Uterus (tissue), 4 donors: ENCODE results near the gene ADCK2. TPM values are rescaled to one million over a fixed set of nuclear protein-coding genes. Genes with fewer than 3 reads are reported as not detected.
A peak's percentile ranks its signal among the peaks of the same experiment; 100 is the strongest.
"Not testable (repeated sequence)": the region's sequence is repeated elsewhere in the genome, so short reads cannot be mapped to it uniquely, and the experiment has no call there.

Experiments
- DNase-seq, 2 donors: peaks; one replicate each; pipeline ENCODE4 v3.0.0-alpha.2; 2019 to 2020
- H3K27ac ChIP-seq, 2 donors: fragments of 200-600 bp; sonication (generic); 1 replicate in 1 of 2; 2 replicates in 1 of 2; pipeline ENCODE4 v1.5.1; 2016 to 2018
- H3K27me3 ChIP-seq, 2 donors: fragments of 200-600 bp; sonication (generic); one replicate each; pipeline ENCODE4 v1.5.1; 2018 to 2019; ENCODE audit warnings: control low read depth in 1 of 2
- H3K36me3 ChIP-seq, 2 donors: fragments of 200-600 bp; sonication (generic); one replicate each; pipeline ENCODE4 v1.5.1; 2019; ENCODE audit warnings: control low read depth in 1 of 2
- H3K4me1 ChIP-seq, 2 donors: fragments of 200-600 bp; sonication (generic); one replicate each; pipeline ENCODE4 v1.5.1; 2018 to 2019; ENCODE audit warnings: control low read depth in 1 of 2
- H3K4me3 ChIP-seq, 2 donors: fragments of 200-600 bp; sonication (generic); 1 replicate in 1 of 2; 2 replicates in 1 of 2; pipeline ENCODE4 v1.5.1; 2018 to 2019; ENCODE audit warnings: mild to moderate bottlenecking in 1 of 2
- H3K9me3 ChIP-seq, 2 donors: fragments of 200-600 bp; sonication (generic); one replicate each; pipeline ENCODE4 v1.5.1; 2019; ENCODE audit warnings: control low read depth in 1 of 2
- POLR2A ChIP-seq, 2 donors: fragments of 450-650 bp; IDR thresholded peaks; one replicate each; pipeline ENCODE4 v1.6.1; 2016; ENCODE audit warnings: antibody characterized with exemption in 2 of 2, mild to moderate bottlenecking in 1 of 2, moderate library complexity in 1 of 2
- intact Hi-C: fragments of 100-400 bp; cut with DNase I; formaldehyde crosslinking; loops from one replicate; pipeline ENCODE4 v1.15.1; 2023; ENCODE audit warnings: low total_unique reads
- total RNA-seq, 4 donors: library from RNA; depleted of rRNA in 3 of 4; stranded (reverse); fragments of >200 nt in 3 of 4; gene quantifications; one replicate each; pipeline versions ENCODE4 v1.1.0 to v1.2.4, GENCODE V29; 2014 to 2023
- TF ChIP-seq, protein P1 (sequence below), 4 experiments: fragments of 200-600 bp in 2 of 4; fragments of 450-650 bp in 2 of 4; sonication (generic) in 2 of 4; IDR thresholded peaks; one replicate each; pipeline ENCODE4 v1.5.1; 2016 to 2019; ENCODE audit warnings: antibody characterized with exemption in 4 of 4, mild to moderate bottlenecking in 2 of 4, moderate library complexity in 1 of 4
- donor health status: DM: yes; HTN: yes; CAD: no.

The ADCK2 gene
- total RNA-seq, 4 donors from 2014 or later: 13.2 to 24.3 (median 22.4) TPM

DNA sequence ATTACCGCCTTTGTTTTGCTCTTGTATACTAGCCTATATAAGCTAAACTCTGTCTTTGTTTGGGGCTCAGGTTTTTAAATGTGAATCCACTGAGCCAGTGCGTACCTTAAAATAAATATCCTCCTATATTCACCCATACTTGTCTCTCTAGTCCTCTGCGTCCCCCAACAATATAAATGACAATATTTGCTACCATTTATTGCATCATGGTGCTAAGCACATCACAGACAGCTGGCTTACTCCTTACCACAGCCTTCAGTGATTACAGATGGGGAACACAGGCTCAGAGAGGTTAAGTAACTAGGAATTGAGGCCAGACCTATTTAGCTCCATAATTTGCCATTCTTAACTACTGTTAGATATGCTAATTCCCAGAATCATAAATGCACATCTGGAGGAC, 3.4 kb upstream of the ADCK2 start:
- intact Hi-C loops: no loop called here
- no peak overlapping the region for H3K4me3 ChIP-seq
- H3K9me3 ChIP-seq: no peaks in the 10 kb centered on the region
- H3K36me3 ChIP-seq: no peaks in the 10 kb centered on the region
- no peak overlapping the region for H3K27ac ChIP-seq
- no peak for TF ChIP-seq POLR2A (IDR thresholded peaks at IDR 0.05)
- TF ChIP-seq, protein P1, sequence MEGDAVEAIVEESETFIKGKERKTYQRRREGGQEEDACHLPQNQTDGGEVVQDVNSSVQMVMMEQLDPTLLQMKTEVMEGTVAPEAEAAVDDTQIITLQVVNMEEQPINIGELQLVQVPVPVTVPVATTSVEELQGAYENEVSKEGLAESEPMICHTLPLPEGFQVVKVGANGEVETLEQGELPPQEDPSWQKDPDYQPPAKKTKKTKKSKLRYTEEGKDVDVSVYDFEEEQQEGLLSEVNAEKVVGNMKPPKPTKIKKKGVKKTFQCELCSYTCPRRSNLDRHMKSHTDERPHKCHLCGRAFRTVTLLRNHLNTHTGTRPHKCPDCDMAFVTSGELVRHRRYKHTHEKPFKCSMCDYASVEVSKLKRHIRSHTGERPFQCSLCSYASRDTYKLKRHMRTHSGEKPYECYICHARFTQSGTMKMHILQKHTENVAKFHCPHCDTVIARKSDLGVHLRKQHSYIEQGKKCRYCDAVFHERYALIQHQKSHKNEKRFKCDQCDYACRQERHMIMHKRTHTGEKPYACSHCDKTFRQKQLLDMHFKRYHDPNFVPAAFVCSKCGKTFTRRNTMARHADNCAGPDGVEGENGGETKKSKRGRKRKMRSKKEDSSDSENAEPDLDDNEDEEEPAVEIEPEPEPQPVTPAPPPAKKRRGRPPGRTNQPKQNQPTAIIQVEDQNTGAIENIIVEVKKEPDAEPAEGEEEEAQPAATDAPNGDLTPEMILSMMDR (IDR thresholded peaks at IDR 0.05): no peak
- DNase-seq: no peak
- no peaks in the 10 kb centered on the region for H3K27me3 ChIP-seq
- no peaks in the 10 kb centered on the region for H3K4me1 ChIP-seq

DNA sequence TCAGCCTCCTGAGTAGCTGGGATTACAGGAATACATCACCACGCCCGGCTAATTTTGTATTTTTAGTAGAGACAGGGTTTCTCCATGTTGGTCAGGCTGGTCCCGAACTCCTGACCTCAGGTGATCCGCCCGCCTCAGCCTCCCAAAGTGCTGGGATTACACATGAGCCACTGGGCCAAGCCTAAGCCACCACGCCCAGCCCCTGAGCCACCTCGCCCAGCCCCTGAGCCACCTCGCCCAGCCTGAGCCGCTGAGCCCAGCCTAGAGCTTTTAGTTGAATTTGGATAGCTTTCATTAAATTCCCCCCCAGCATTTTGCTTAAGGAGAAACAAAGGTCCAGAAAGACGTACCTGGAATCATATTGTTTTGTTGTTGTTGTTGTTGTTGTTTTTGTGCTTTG, 2.9 kb upstream of the ADCK2 start:
- H3K4me3 ChIP-seq, H3K9me3 ChIP-seq, DNase-seq, H3K36me3 ChIP-seq, H3K27ac ChIP-seq, H3K4me1 ChIP-seq, intact Hi-C loops, H3K27me3 ChIP-seq: not testable (repeated sequence)

DNA sequence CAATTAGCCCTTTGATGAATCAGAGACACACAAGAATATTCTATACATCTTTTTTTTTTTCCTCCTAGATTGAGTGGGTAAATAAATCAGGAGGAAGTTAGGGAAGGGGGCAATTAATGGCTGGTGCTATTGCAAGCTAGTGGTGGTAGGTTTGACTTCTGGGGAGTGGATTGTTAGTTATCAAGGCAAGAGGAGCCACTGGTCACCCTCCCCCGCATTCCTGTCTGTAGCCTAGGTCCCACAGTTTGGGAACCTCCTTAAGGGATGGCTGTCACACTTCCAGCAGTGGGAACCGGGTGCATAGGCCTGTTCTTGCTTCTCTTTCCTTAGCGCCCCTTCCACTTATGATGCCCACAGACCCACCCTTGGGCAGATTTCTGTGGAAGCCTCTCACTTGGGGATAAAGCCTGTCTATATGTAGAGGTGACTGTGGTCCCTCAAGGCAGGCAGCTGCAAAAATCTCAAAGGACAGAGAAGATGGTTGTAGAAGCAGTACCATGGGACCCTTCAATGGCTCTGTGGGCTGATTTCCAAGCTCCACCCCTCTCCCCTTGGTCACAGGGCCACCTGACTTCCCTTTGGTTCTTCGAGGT, 2.3 kb upstream of the ADCK2 start:
- Histone ChIP-seq H3K4me3 (no peak overlapping the region), H3K4me1 (no peaks in the 10 kb centered on the region), H3K27me3 (no peaks in the 10 kb centered on the region), H3K36me3 (no peaks in the 10 kb centered on the region), H3K27ac (no peak overlapping the region), H3K9me3 (no peaks in the 10 kb centered on the region)
- intact Hi-C loops: no loop called here
- no peak for DNase-seq
- no peak for TF ChIP-seq POLR2A (IDR thresholded peaks at IDR 0.05)
- TF ChIP-seq, protein P1 (IDR thresholded peaks at IDR 0.05): no peak

DNA sequence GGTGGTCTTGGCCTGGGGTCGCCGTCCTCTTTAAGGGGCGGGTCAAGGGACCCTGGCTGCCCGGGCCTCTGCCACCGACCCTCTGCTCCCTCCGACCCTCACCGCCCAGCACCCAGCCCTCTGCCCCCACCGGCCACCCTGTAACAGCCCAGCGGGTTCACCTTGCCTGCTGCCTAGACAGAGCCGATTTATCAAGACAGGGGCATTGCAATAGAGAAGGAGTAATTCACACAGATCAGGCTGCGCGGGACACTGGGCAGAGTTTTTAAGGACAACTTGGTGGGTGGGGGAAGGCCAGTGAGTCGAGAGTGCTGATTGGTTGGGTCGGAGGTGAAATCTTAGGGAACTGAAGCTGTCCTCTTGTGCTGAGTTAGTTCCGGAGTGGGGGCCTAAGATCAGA, 779 bp upstream of the ADCK2 start:
- Histone ChIP-seq H3K27ac (no peak overlapping the region), H3K27me3 (no peaks in the 10 kb centered on the region), H3K36me3 (no peaks in the 10 kb centered on the region), H3K9me3 (no peaks in the 10 kb centered on the region), H3K4me3 (no peak overlapping the region), H3K4me1 (no peaks in the 10 kb centered on the region)
- TF ChIP-seq, protein P1 (IDR thresholded peaks at IDR 0.05): no peak
- no peak for TF ChIP-seq POLR2A (IDR thresholded peaks at IDR 0.05)
- DNase-seq: no peak
- intact Hi-C loops: no loop called here

DNA sequence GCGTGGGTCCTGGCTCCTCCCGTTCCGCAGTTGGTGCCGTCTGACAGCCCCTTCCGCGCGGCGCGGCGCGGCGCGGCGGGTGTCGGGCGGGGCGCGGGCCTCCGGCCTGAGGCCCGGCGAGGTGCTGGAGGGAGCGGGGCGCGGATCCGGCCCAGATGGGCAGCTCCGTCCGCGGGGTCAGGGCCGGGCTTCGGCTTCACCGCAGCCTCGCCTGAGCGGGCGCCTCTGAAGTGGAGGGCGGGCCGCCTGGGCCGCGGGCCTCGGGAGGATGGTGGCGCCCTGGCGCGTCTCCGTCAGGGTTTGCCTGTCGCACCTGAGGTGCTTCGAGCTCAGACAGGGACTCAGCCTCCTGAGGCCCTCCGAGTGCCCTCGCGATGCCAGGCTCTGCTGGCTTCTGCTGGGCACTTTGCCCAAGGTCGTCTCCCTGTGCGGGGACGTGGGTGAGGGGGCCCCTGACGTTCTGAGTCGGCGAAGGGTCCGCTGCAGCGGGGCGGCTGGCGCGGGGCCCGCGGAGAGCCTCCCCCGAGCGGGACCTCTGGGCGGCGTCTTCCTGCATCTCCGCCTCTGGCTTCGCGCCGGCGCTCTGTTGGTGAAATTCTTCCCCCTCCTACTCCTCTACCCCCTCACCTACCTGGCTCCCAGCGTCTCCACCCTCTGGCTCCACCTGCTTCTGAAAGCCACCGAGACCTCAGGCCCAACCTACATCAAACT, 473 bp downstream of the ADCK2 start:
- peak; percentile 48 to 60 for DNase-seq
- no peaks in the 10 kb centered on the region for H3K27me3 ChIP-seq
- TF ChIP-seq, protein P1 (IDR thresholded peaks at IDR 0.05): no peak
- peak in 1 of 2 donors; percentile 25 for TF ChIP-seq POLR2A (IDR thresholded peaks at IDR 0.05)
- peak overlapping the region; percentile 61 to 74 for H3K4me3 ChIP-seq
- peak overlapping the region; percentile 79 to 88 for H3K27ac ChIP-seq
- intact Hi-C loops: no loop called here
- H3K4me1 ChIP-seq: no peaks in the 10 kb centered on the region
- H3K9me3 ChIP-seq: no peaks in the 10 kb centered on the region
- H3K36me3 ChIP-seq: no peaks in the 10 kb centered on the region
